ENCODE results near the gene KCNK3.
A peak's percentile ranks its signal among the peaks of the same experiment; 100 is the strongest.

GRCh38 chr2:26706616-26707473 lies 14.3 kb downstream of the KCNK3 start:
- TF ChIP-seq POLR2A (IDR thresholded peaks at IDR 0.05) (no peak), CTCF (IDR thresholded peaks at IDR 0.05 in 8 of 11, conservative IDR thresholded peaks at IDR 0.05 in 3 of 11) (no peak), POLR2AphosphoS5 (IDR thresholded peaks at IDR 0.05) (peak; percentile 50 to 71 (median 61))

Measured in spleen (tissue), 7 donors.